ENCODE data around the gene RAMP2. TPM values are rescaled to one million over a fixed set of nuclear protein-coding genes. Genes with fewer than 3 reads are reported as not detected.

The RAMP2 gene
- total and polyA plus RNA-seq, 2 of the 13 experiments (the other 11 are each of a cell fraction or from before 2014, with no cell fraction given) = 1.4 to 5.2 TPM

GRCh38 chr17:42773290-42774035, 12.4 kb downstream of the RAMP2 start, which contains the start of gene VPS25 (continued):
- TF ChIP-seq ZNF407 (CRISPR knock-in tag; IDR thresholded peaks at IDR 0.05; ENCODE audit: not compliant biosample characterization) (no peak), JUND (CRISPR knock-in tag; IDR thresholded peaks at IDR 0.05) (peak; percentile 62; the same call in 1 of the 2 replicates), ADNP (CRISPR knock-in tag; IDR thresholded peaks at IDR 0.05) (no peak), FOXJ3 (CRISPR knock-in tag; IDR thresholded peaks at IDR 0.05; ENCODE audit: borderline replicate concordance) (no peak; the same call in 1 of the 2 replicates), THYN1 (CRISPR knock-in tag; IDR thresholded peaks at IDR 0.05; ENCODE audit: borderline replicate concordance, low read depth) (no peak), PAF1 (CRISPR knock-in tag; IDR thresholded peaks at IDR 0.05) (no peak; the same call in 1 of the 2 replicates), ZNF557 (CRISPR knock-in tag; IDR thresholded peaks at IDR 0.05) (0 out of 2 replicates have a peak, but pooled peaks have one; percentile 39), ZNF331 (CRISPR knock-in tag; IDR thresholded peaks at IDR 0.05) (peak; percentile 95), ZNF430 (CRISPR knock-in tag; IDR thresholded peaks at IDR 0.05) (peak; percentile 85), RARG (CRISPR knock-in tag; IDR thresholded peaks at IDR 0.05; ENCODE audit: low read depth) (0 out of 2 replicates have a peak, but pooled peaks have one; percentile 43), ZNF33B (CRISPR knock-in tag; IDR thresholded peaks at IDR 0.05) (no peak; the same call in 1 of the 2 replicates)
- TF ChIP-seq, protein P1, sequence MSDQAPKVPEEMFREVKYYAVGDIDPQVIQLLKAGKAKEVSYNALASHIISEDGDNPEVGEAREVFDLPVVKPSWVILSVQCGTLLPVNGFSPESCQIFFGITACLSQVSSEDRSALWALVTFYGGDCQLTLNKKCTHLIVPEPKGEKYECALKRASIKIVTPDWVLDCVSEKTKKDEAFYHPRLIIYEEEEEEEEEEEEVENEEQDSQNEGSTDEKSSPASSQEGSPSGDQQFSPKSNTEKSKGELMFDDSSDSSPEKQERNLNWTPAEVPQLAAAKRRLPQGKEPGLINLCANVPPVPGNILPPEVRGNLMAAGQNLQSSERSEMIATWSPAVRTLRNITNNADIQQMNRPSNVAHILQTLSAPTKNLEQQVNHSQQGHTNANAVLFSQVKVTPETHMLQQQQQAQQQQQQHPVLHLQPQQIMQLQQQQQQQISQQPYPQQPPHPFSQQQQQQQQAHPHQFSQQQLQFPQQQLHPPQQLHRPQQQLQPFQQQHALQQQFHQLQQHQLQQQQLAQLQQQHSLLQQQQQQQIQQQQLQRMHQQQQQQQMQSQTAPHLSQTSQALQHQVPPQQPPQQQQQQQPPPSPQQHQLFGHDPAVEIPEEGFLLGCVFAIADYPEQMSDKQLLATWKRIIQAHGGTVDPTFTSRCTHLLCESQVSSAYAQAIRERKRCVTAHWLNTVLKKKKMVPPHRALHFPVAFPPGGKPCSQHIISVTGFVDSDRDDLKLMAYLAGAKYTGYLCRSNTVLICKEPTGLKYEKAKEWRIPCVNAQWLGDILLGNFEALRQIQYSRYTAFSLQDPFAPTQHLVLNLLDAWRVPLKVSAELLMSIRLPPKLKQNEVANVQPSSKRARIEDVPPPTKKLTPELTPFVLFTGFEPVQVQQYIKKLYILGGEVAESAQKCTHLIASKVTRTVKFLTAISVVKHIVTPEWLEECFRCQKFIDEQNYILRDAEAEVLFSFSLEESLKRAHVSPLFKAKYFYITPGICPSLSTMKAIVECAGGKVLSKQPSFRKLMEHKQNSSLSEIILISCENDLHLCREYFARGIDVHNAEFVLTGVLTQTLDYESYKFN (CRISPR knock-in tag; conservative IDR thresholded peaks at IDR 0.05) = peak; percentile 51
- TF ChIP-seq, protein P2, sequence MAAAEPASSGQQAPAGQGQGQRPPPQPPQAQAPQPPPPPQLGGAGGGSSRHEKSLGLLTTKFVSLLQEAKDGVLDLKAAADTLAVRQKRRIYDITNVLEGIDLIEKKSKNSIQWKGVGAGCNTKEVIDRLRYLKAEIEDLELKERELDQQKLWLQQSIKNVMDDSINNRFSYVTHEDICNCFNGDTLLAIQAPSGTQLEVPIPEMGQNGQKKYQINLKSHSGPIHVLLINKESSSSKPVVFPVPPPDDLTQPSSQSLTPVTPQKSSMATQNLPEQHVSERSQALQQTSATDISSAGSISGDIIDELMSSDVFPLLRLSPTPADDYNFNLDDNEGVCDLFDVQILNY (CRISPR knock-in tag; conservative IDR thresholded peaks at IDR 0.05) = peak; percentile 7; the same call in 1 of the 2 replicates
- TF ChIP-seq, protein P3, sequence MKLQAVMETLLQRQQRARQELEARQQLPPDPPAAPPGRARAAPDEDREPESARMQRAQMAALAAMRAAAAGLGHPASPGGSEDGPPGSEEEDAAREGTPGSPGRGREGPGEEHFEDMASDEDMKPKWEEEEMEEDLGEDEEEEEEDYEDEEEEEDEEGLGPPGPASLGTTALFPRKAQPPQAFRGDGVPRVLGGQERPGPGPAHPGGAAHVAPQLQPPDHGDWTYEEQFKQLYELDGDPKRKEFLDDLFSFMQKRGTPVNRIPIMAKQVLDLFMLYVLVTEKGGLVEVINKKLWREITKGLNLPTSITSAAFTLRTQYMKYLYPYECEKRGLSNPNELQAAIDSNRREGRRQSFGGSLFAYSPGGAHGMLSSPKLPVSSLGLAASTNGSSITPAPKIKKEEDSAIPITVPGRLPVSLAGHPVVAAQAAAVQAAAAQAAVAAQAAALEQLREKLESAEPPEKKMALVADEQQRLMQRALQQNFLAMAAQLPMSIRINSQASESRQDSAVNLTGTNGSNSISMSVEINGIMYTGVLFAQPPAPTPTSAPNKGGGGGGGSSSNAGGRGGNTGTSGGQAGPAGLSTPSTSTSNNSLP (IDR thresholded peaks at IDR 0.05; ENCODE audit: low read depth, low read length) = 0 out of 2 replicates have a peak, but pooled peaks have one; percentile 8
